ENCODE data around the gene DHX40. TPM values are rescaled to one million over a fixed set of nuclear protein-coding genes. Genes with fewer than 3 reads are reported as not detected.
"Not testable (repeated sequence)": the region's sequence is repeated elsewhere in the genome, so short reads cannot be mapped to it uniquely, and the experiment has no call there.

DHX40 gene
- total and polyA plus RNA-seq, 2 experiments from 2014 or later, result 12.5 to 43.8 TPM

- WGBS (ENCODE audit: low lambda C conversion rate, missing lambda C conversion rate), result 83% methylated on average over 8 of the region's 8 CpGs
- H3K9me2 ChIP-seq (replicated peaks; ENCODE audit: insufficient read depth), result no peaks in the 10 kb centered on the region
- no peaks in the 10 kb centered on the region for H3K36me3 ChIP-seq (replicated peaks; ENCODE audit: insufficient read depth, low read depth)
- DNase-seq (ENCODE audit: low spot score), result no peak
- no peak overlapping the region for H2AFZ ChIP-seq
- no peak for TF ChIP-seq EZH2 (IDR thresholded peaks at IDR 0.05; ENCODE audit: borderline replicate concordance)
- no peak for TF ChIP-seq CTCF (IDR thresholded peaks at IDR 0.05; ENCODE audit: poor library complexity)
- TF ChIP-seq EZH2phosphoT487 (IDR thresholded peaks at IDR 0.05; ENCODE audit: low read depth, severe bottlenecking, unreplicated experiment), result no peak
- H3K9me3 ChIP-seq (ENCODE audit: low read depth), result no peaks in the 10 kb centered on the region
- no peaks in the 10 kb centered on the region for H3K79me2 ChIP-seq
- no peak overlapping the region for H3K27ac ChIP-seq
- H3K4me1 ChIP-seq (ENCODE audit: insufficient read depth), result no peaks in the 10 kb centered on the region
- H3K4me3 ChIP-seq, result no peak overlapping the region
- no peaks in the 10 kb centered on the region for H3K27me3 ChIP-seq
- H4K20me1 ChIP-seq (ENCODE audit: insufficient read depth, poor library complexity, severe bottlenecking), result no peaks in the 10 kb centered on the region
- no peak overlapping the region for H3K4me2 ChIP-seq
Measured at GRCh38 chr17:59542960-59543635, 22.3 kb upstream of the DHX40 start.

GRCh38 chr17:59545942-59546341 lies 19.5 kb upstream of the DHX40 start:
- 88% methylated on average over 1 of the region's 1 CpG for WGBS (ENCODE audit: low lambda C conversion rate, missing lambda C conversion rate)
- Histone ChIP-seq H3K9me2 (replicated peaks; ENCODE audit: insufficient read depth) (no peaks in the 10 kb centered on the region), H3K4me1 (ENCODE audit: insufficient read depth) (no peaks in the 10 kb centered on the region), H3K36me3 (replicated peaks; ENCODE audit: insufficient read depth, low read depth) (no peaks in the 10 kb centered on the region), H2AFZ (no peak overlapping the region), H3K79me2 (no peaks in the 10 kb centered on the region), H3K4me3 (no peak overlapping the region), H3K4me2 (no peak overlapping the region), H4K20me1 (ENCODE audit: insufficient read depth, poor library complexity, severe bottlenecking) (no peaks in the 10 kb centered on the region), H3K27me3 (no peaks in the 10 kb centered on the region), H3K9me3 (ENCODE audit: low read depth) (no peaks in the 10 kb centered on the region), H3K27ac (no peak overlapping the region)
- TF ChIP-seq EZH2phosphoT487 (IDR thresholded peaks at IDR 0.05; ENCODE audit: low read depth, severe bottlenecking, unreplicated experiment) (no peak), CTCF (IDR thresholded peaks at IDR 0.05; ENCODE audit: poor library complexity) (no peak), EZH2 (IDR thresholded peaks at IDR 0.05; ENCODE audit: borderline replicate concordance) (no peak)
- no peak for DNase-seq (ENCODE audit: low spot score)

- no peaks in the 10 kb centered on the region for H3K9me3 ChIP-seq (ENCODE audit: low read depth)
- H3K4me2 ChIP-seq, result no peak overlapping the region
- H2AFZ ChIP-seq, result no peak overlapping the region
- DNase-seq (ENCODE audit: low spot score), result no peak
- no peaks in the 10 kb centered on the region for H3K9me2 ChIP-seq (replicated peaks; ENCODE audit: insufficient read depth)
- no peaks in the 10 kb centered on the region for H3K36me3 ChIP-seq (replicated peaks; ENCODE audit: insufficient read depth, low read depth)
- H3K4me1 ChIP-seq (ENCODE audit: insufficient read depth), result no peaks in the 10 kb centered on the region
- WGBS (ENCODE audit: low lambda C conversion rate, missing lambda C conversion rate), result 66% methylated on average over 9 of the region's 9 CpGs
- no peaks in the 10 kb centered on the region for H3K27me3 ChIP-seq
- TF ChIP-seq EZH2 (IDR thresholded peaks at IDR 0.05; ENCODE audit: borderline replicate concordance) (no peak), EZH2phosphoT487 (IDR thresholded peaks at IDR 0.05; ENCODE audit: low read depth, severe bottlenecking, unreplicated experiment) (no peak), CTCF (IDR thresholded peaks at IDR 0.05; ENCODE audit: poor library complexity) (no peak)
- H3K79me2 ChIP-seq, result no peaks in the 10 kb centered on the region
- no peak overlapping the region for H3K4me3 ChIP-seq
- H3K27ac ChIP-seq, result no peak overlapping the region
- H4K20me1 ChIP-seq (ENCODE audit: insufficient read depth, poor library complexity, severe bottlenecking), result no peaks in the 10 kb centered on the region
Measured at GRCh38 chr17:59547131-59547915, 18.1 kb upstream of the DHX40 start.

DNA sequence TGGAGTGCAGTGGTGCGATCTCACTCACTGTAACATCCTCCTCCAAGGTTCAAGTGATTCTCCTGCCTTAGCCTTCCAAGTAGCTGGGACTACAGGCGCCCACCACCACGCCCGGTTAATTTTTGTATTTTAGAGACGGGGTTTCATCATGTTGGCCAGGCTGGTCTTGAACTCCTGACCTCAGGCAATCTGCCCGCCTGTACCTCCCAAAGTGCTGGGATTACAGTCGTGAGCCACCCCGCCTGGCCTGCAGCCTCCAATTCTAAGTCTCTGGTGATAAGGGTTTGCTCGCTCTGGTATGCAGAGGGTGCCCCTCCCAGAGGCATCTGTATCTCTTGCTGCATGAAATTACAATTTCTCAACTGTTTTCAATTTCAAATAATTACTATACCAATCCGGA lies 16.4 kb upstream of the DHX40 start:
- H3K27me3 ChIP-seq; H3K27ac ChIP-seq; H3K36me3 ChIP-seq (replicated peaks; ENCODE audit: insufficient read depth, low read depth); H3K4me1 ChIP-seq (ENCODE audit: insufficient read depth); H3K9me3 ChIP-seq (ENCODE audit: low read depth); H3K79me2 ChIP-seq; DNase-seq (ENCODE audit: low spot score); H3K9me2 ChIP-seq (replicated peaks; ENCODE audit: insufficient read depth); H3K4me2 ChIP-seq; H2AFZ ChIP-seq; H4K20me1 ChIP-seq (ENCODE audit: insufficient read depth, poor library complexity, severe bottlenecking); H3K4me3 ChIP-seq: not testable (repeated sequence)
- 75% methylated on average over 10 of the region's 10 CpGs for WGBS (ENCODE audit: low lambda C conversion rate, missing lambda C conversion rate)
